ENCODE data around the gene DPP10.

DPP10 gene

GRCh38 chr2:115568643-115569042 is 1126.2 kb downstream of the DPP10 start:
- no peak for DNase-seq (ENCODE audit: low spot score)

DNA sequence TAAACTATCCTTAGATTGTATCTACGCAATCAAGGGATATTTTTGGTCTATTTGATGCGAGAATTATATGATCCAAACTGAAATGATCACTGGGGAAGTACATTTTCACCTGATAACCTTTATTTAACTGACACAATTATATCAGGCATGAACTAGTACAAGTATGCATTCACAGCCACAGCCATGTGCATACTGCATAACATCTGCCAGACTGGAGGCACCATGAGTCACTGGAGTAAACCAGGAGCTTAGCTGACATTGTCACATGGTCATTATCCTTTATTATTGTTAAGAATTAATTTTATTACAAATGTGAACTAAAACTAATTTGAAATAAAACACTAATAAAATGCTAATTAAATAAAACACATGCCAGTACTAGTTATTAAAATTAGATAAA is 1127.1 kb downstream of the DPP10 start:
- DNase-seq (ENCODE audit: low spot score), result no peak

GRCh38 chr2:115572746-115573145 is 1130.3 kb downstream of the DPP10 start:
- no peak for DNase-seq (ENCODE audit: low spot score)

- DNase-seq (ENCODE audit: low spot score), result no peak
Measured at GRCh38 chr2:115573756-115574155, 1131.3 kb downstream of the DPP10 start.

- DNase-seq (ENCODE audit: low spot score), result no peak
Measured at GRCh38 chr2:115574667-115575066, 1132.2 kb downstream of the DPP10 start.

DNA sequence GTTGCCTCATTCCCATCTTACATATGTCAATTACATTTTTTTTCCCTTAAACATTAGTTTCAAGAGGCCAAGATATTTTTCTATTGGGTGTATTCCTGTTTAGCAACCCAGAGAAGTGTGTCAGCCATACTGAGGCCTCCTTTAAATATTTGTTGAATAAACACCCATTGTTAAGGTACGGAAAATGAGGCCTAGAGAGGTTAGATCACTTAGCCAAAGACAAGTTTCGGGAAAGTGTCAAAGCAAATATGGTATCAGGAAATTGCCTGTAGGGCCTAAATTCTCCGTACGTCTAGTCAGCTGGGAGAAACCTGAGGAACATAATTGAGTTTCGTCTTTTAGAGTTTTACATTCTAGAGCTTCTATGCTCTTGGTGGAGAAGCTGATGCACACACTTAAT is 1138.3 kb downstream of the DPP10 start:
- no peak for DNase-seq (ENCODE audit: low spot score)

- no peak for DNase-seq (ENCODE audit: low spot score)
Measured at GRCh38 chr2:115584507-115584906, 1142.1 kb downstream of the DPP10 start.

GRCh38 chr2:115596659-115597375 is 1154.4 kb downstream of the DPP10 start:
- DNase-seq (ENCODE audit: low spot score), result no peak

DNA sequence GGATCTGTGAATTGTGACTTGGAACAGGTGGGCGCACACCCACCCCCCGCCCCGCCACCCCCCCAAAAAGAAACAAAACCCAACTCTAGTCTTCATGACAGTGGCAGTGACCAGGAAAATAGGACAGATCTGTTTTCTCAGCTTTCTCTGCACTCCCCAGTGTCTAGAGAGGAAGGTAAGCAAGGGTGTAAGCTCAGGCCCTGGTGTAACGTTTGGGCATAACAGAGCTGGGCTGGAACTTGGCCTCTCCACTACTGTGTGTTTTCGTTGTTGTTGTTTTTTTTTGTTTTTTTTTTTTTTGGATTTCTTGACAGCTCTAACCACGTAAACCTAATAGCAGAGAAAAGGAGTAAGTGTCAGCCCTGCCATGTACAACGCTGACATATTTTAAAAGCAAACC is 1160.8 kb downstream of the DPP10 start:
- DNase-seq (ENCODE audit: low spot score), result no peak

GRCh38 chr2:115606350-115606749 is 1163.9 kb downstream of the DPP10 start:
- DNase-seq (ENCODE audit: low spot score), result no peak

- no peak for DNase-seq (ENCODE audit: low spot score)
Measured at GRCh38 chr2:115609978-115610377, 1167.5 kb downstream of the DPP10 start.

DNA sequence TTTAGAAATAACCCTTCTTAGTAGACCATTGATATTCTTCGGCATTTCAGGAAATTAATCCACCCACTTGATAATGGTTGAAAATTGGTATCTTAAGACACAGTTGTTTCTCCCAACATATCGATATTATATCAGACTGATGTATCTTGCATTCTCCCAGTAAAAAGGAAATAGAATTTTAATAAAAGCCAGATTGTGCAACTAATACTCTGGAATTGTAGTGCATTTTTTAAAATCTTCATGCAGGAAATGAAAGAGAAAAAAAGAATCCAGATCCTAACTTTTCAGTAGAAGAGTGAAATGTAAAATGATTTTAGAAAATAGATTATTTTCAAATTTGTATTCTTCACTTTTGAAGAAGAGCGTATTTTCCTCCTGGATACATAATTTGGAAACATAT is 1168.4 kb downstream of the DPP10 start:
- DNase-seq (ENCODE audit: low spot score), result no peak

- DNase-seq (ENCODE audit: low spot score), result no peak
Measured at GRCh38 chr2:115624332-115624731, 1181.9 kb downstream of the DPP10 start.

GRCh38 chr2:115634578-115634977 is 1192.1 kb downstream of the DPP10 start:
- DNase-seq (ENCODE audit: low spot score), result no peak

GRCh38 chr2:115635430-115635829 is 1193.0 kb downstream of the DPP10 start:
- DNase-seq (ENCODE audit: low spot score), result no peak

- DNase-seq (ENCODE audit: low spot score), result no peak
Measured at GRCh38 chr2:115649731-115650130, 1207.3 kb downstream of the DPP10 start.

DNA sequence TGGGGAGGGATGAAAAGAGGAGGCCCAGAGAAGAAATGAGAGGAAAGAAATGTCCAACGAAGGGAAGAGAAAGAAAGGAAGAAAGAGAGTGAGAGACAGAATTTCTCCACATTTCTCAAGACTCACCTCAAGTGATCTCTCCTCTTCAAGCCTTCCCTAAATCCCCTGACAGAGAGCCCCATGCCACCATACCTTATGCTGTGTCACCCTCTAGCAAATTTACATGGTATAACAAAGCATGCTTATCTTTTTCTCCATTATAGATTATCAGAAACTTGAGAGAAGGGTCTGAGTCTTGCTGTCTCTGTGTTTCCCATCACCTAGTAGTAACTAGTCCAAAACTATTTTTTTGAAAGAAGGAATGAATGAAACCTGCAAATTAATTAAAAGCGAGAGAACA is 1208.4 kb downstream of the DPP10 start:
- DNase-seq (ENCODE audit: low spot score), result no peak

GRCh38 chr2:115652652-115653051 is 1210.2 kb downstream of the DPP10 start:
- no peak for DNase-seq (ENCODE audit: low spot score)

- DNase-seq (ENCODE audit: low spot score), result no peak
Measured at GRCh38 chr2:115654362-115654761, 1211.9 kb downstream of the DPP10 start.

- no peak for DNase-seq (ENCODE audit: low spot score)
Measured at GRCh38 chr2:115678129-115678528, 1235.7 kb downstream of the DPP10 start.

- no peak for DNase-seq (ENCODE audit: low spot score)
Measured at GRCh38 chr2:115684345-115684744, 1241.9 kb downstream of the DPP10 start.

DNA sequence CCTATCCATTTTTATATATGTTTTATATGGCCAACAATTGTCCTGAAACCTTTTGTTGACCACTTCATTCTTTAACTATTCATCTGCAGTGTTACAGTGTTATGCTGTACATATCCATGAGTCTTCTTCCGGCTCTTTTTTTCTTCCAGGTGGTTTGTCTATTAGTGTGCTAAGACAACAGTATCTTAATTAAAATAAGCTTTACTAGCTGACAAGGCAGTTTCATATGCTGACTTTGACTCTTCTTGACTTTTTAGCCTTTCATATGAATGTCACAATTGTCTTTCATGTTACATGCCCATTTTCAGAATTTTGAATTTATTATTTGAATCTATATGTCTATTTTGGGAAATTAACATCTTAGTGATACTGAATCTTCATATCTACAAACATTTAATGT is 1249.0 kb downstream of the DPP10 start:
- no peak for DNase-seq (ENCODE audit: low spot score)

- DNase-seq (ENCODE audit: low spot score), result no peak
Measured at GRCh38 chr2:115694651-115695050, 1252.2 kb downstream of the DPP10 start.

DNA sequence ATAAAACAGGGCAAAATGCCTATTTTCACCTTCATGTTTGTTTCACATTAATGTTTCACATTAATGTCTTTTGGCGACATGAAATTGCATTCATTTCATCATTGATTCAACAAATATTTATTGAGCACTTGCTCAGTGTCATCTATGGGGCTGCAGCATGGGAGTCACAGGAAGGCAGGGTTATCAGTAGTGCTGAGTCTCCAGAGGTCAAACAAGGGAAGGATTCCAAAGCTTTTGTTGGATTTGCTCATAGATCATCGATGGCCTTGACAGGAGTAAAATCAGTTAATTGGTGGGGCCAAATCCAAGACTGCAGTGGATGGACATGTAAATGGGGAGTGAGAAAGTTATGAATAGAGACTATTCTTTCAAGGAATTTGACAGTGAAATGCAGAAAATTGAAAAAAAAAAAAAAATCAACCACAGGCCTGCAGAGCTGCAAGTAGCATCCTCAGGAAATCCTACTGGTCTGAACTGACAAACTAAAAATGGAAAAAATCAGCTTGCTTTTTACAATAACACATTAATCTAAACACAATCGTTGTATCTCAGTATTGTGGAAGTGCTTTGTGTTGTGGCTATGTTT is 1290.8 kb downstream of the DPP10 start:
- no peak for DNase-seq (ENCODE audit: low spot score)
